HepG2 (cell line): ENCODE data around the gene DRC3. TPM values are rescaled to one million over a fixed set of nuclear protein-coding genes. Genes with fewer than 3 reads are reported as not detected.

Experiments
- ATAC-seq: fragments of 200-7000 bp; cut with Tn5 transposase; 3 replicates; pipeline ENCODE4 v1.9.1; 2020; ENCODE audit warnings: mild to moderate bottlenecking, moderate library complexity
- BruUV-seq: library from RNA; stranded (reverse); fragments of 400-500 nt; replicated peaks from 2 replicates; lab custom pipeline; 2021; lab: Mats Ljungman, UMichigan
- CTCF ChIA-PET: fragments of 300-600 bp; formaldehyde crosslinking; extraction: SDS; loops from one replicate; lab custom pipeline; 2021; ENCODE audit warnings: low total read pairs, inconsistent platforms, low intra/inter-chr PET ratio; lab: Yijun Ruan, JAX
- POLR2A ChIA-PET: fragments of 350-600 bp; sonication (Branson Sonifier 250); formaldehyde crosslinking; loops from one replicate; lab custom pipeline; 2020; ENCODE audit warnings: antibody characterized with exemption, inconsistent platforms; lab: Yijun Ruan, JAX
- DNase-seq: peaks from one replicate; pipeline ENCODE4 v3.0.0-alpha.2; 2015; ENCODE audit warnings: low spot score
- FAIRE-seq: peaks from 3 replicates; lab custom pipeline; 2011; peaks lifted over from hg19 to GRCh38; lab: Jason Lieb, UNC
- H2AFZ ChIP-seq: one replicate; pipeline ENCODE4 v1.6.1; 2011; ENCODE audit warnings: low read length, inconsistent platforms
- H3K27ac ChIP-seq: fragments of 300-600 bp; 3 replicates; pipeline ENCODE4 v1.8.0; 2011; ENCODE audit warnings: mixed run types, mild to moderate bottlenecking, mixed read lengths, low read length, inconsistent platforms; ENCODE audit not compliant: insufficient read depth; ENCODE audit errors: extremely low read length
- H3K27me3 ChIP-seq, 2 experiments: fragments of 200-600 bp in 1 of 2; 2 replicates in 1 of 2; 3 replicates in 1 of 2; pipeline versions ENCODE4 v1.6.0 to v1.8.0; 2011; ENCODE audit warnings: low read length in 2 of 2, mild to moderate bottlenecking in 2 of 2, moderate library complexity in 2 of 2, inconsistent platforms in 1 of 2; ENCODE audit not compliant: insufficient read depth in 2 of 2, control insufficient read depth in 1 of 2
- H3K36me3 ChIP-seq, 2 experiments: fragments of 200-600 bp in 1 of 2; replicated peaks in 1 of 2; 2 replicates in 1 of 2; 3 replicates in 1 of 2; pipeline versions ENCODE4 v1.5.1 to v1.8.0; 2011; ENCODE audit warnings: low read length in 2 of 2, inconsistent platforms in 1 of 2; ENCODE audit not compliant: insufficient read depth in 2 of 2, control insufficient read depth in 1 of 2
- H3K4me1 ChIP-seq: 2 replicates; pipeline ENCODE4 v1.5.1; 2012; ENCODE audit warnings: low read length, inconsistent platforms; ENCODE audit not compliant: insufficient read depth
- H3K4me2 ChIP-seq: 2 replicates; pipeline ENCODE4 v1.6.0; 2011; ENCODE audit warnings: low read depth, low read length, inconsistent platforms
- H3K4me3 ChIP-seq, 3 experiments: fragments of 200-600 bp in 1 of 3; sonication (generic), shearing (Covaris generic) in 1 of 3; replicated peaks in 1 of 3; 2 replicates each; pipeline ENCODE4 v1.5.1; 2011 to 2016; ENCODE audit warnings: low read length in 3 of 3, inconsistent platforms in 2 of 3, low read depth in 2 of 3, mild to moderate bottlenecking in 2 of 3, control low read depth in 1 of 3, mixed read lengths in 1 of 3; ENCODE audit not compliant: insufficient read depth in 1 of 3
- H3K79me2 ChIP-seq: one replicate; pipeline ENCODE4 v1.6.1; 2011; ENCODE audit warnings: low read length, inconsistent platforms; ENCODE audit not compliant: insufficient read depth
- H3K9ac ChIP-seq: 2 replicates; pipeline ENCODE4 v1.6.0; 2011; ENCODE audit warnings: mild to moderate bottlenecking, low read depth, low read length, inconsistent platforms; ENCODE audit not compliant: insufficient read depth
- H3K9me3 ChIP-seq: 2 replicates; pipeline ENCODE4 v1.5.1; 2012; ENCODE audit warnings: mild to moderate bottlenecking, low read length
- H4K20me1 ChIP-seq: 2 replicates; pipeline ENCODE4 v1.6.0; 2011; ENCODE audit warnings: inconsistent platforms, mild to moderate bottlenecking, low read length, moderate library complexity; ENCODE audit not compliant: insufficient read depth
- JUN ChIP-seq: sonication (generic); formaldehyde crosslinking; IDR thresholded peaks from 2 replicates; pipeline ENCODE4 v1.4.0; 2020; ENCODE audit warnings: mild to moderate bottlenecking, missing genetic modification reagents
- KDM5B ChIP-seq: sonication (generic); formaldehyde crosslinking; IDR thresholded peaks from 2 replicates; pipeline ENCODE4 v1.4.0; 2020; ENCODE audit warnings: missing genetic modification reagents, mild to moderate bottlenecking, borderline replicate concordance
- NFYB ChIP-seq: sonication (generic); formaldehyde crosslinking; IDR thresholded peaks from 2 replicates; pipeline ENCODE4 v1.4.0; 2020; ENCODE audit warnings: missing genetic modification reagents
- SMAD1 ChIP-seq: sonication (generic); formaldehyde crosslinking; IDR thresholded peaks from 2 replicates; pipeline ENCODE4 v1.4.0; 2020; ENCODE audit warnings: missing genetic modification reagents, low read depth, mild to moderate bottlenecking, borderline replicate concordance
- ZFX ChIP-seq: sonication (generic); formaldehyde crosslinking; IDR thresholded peaks from 2 replicates; pipeline ENCODE4 v1.4.0; 2020; ENCODE audit warnings: mild to moderate bottlenecking, low read depth, missing genetic modification reagents, moderate library complexity
- ZNF180 ChIP-seq: sonication (generic); formaldehyde crosslinking; IDR thresholded peaks from 2 replicates; pipeline ENCODE4 v1.4.0; 2020; ENCODE audit warnings: low read depth, missing genetic modification reagents, borderline replicate concordance
- ZNF567 ChIP-seq: sonication (generic); formaldehyde crosslinking; IDR thresholded peaks from 2 replicates; pipeline ENCODE4 v1.8.1; 2023; ENCODE audit warnings: mild to moderate bottlenecking, missing genetic modification reagents, borderline replicate concordance
- ZNF788 ChIP-seq: sonication (generic); formaldehyde crosslinking; IDR thresholded peaks from 2 replicates; pipeline ENCODE4 v1.5.0; 2020; ENCODE audit warnings: mild to moderate bottlenecking, missing genetic modification reagents, borderline replicate concordance
- ZSCAN31 ChIP-seq: sonication (generic); formaldehyde crosslinking; IDR thresholded peaks from 2 replicates; pipeline ENCODE4 v1.5.0; 2020; ENCODE audit warnings: low read depth, mild to moderate bottlenecking, missing genetic modification reagents
- WGBS: methylation state at CpG from one replicate; pipeline ENCODE4 v1.1.6; 2017; ENCODE audit warnings: low lambda C conversion rate; 5-methylcytosine and 5-hydroxymethylcytosine counted together
- in situ Hi-C: cut with HindIII; loops from 2 replicates; pipeline ENCODE4 v1.10.0; 2017; ENCODE audit warnings: low pct_unique_long_range_greater_than_20kb; ENCODE audit not compliant: extremely low pct_ligation_motif_present
- intact Hi-C: fragments of 100-400 bp; cut with micrococcal nuclease; formaldehyde crosslinking; loops from one replicate; pipeline ENCODE4 v1.10.0; 2022; ENCODE audit not compliant: unreplicated experiment
- polyA plus RNA-seq, 8 experiments: library from polyadenylated mRNA; depleted of rRNA in 3 of 8; stranded (reverse) in 7 of 8; unstranded in 1 of 8; fragments of >200 nt; fragmentation: Illumina TruSeq in 4 of 8; extraction: Trizol in 4 of 8; gene quantifications; 2 replicates each; pipeline versions ENCODE4 v1.2.1 to v1.2.3, GENCODE V29; 2011 to 2016; ENCODE audit warnings: low read depth in 4 of 8, missing spikeins in 1 of 8, mixed read lengths in 1 of 8; ENCODE audit not compliant: insufficient read depth in 1 of 8
- total RNA-seq, 5 experiments: library from RNA; depleted of rRNA; stranded (reverse); fragments of >200 nt; fragmentation: Illumina TruSeq; extraction: Trizol; gene quantifications; 2 replicates each; pipeline ENCODE4 v1.2.3, GENCODE V29; 2016; ENCODE audit warnings: low read depth in 1 of 5
- TF ChIP-seq, protein P1 (sequence below): IDR thresholded peaks from 2 replicates; pipeline ENCODE4 v1.6.1; 2016; ENCODE audit warnings: mild to moderate bottlenecking
- TF ChIP-seq, protein P2 (sequence below): sonication (generic); formaldehyde crosslinking; conservative IDR thresholded peaks from 2 replicates; pipeline ENCODE4 v1.4.0; 2020; ENCODE audit warnings: missing genetic modification reagents
- TF ChIP-seq, protein P3 (sequence below): sonication (generic); formaldehyde crosslinking; IDR thresholded peaks from 2 replicates; pipeline ENCODE4 v1.5.1; 2020; ENCODE audit warnings: mild to moderate bottlenecking, missing genetic modification reagents, moderate library complexity
- TF ChIP-seq, protein P4 (sequence below): sonication (generic); formaldehyde crosslinking; IDR thresholded peaks from 2 replicates; pipeline ENCODE4 v1.5.1; 2020; ENCODE audit warnings: mild to moderate bottlenecking, missing genetic modification reagents, borderline replicate concordance

DRC3 gene
- total and polyA plus RNA-seq, 2 of the 13 experiments (the other 11 are each of a cell fraction or from before 2014, with no cell fraction given), result 0.53 to 0.87 TPM

DNA sequence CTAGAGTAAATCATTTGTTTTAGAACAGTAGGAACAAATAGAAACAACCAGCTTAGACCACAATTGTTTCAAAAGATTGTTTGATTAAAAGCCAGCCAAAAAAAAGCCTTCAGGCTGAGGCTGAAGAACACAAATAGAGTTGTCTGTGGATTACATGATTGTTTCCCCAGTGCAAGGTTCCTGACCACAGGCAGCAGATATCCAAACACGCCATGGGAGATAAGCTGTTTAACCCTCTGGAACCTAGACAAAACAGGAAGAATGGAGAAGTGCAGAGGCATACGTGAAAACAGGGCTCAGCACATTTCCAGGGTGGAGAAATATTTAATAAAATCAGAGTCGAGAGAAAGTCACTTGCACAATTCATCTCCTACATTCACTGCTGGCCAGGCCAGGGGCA is 45.3 kb downstream of the DRC3 start (continued):
- TF ChIP-seq, protein P1, sequence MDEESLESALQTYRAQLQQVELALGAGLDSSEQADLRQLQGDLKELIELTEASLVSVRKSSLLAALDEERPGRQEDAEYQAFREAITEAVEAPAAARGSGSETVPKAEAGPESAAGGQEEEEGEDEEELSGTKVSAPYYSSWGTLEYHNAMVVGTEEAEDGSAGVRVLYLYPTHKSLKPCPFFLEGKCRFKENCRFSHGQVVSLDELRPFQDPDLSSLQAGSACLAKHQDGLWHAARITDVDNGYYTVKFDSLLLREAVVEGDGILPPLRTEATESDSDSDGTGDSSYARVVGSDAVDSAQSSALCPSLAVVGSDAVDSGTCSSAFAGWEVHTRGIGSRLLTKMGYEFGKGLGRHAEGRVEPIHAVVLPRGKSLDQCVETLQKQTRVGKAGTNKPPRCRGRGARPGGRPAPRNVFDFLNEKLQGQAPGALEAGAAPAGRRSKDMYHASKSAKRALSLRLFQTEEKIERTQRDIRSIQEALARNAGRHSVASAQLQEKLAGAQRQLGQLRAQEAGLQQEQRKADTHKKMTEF, result peak; percentile 39; the same call in 1 of the 2 replicates
- TF ChIP-seq JUN (CRISPR knock-in tag) (no peak), SMAD1 (CRISPR knock-in tag) (no peak), ZSCAN31 (no peak), ZNF567 (CRISPR knock-in tag) (no peak), NFYB (no peak)

DNA sequence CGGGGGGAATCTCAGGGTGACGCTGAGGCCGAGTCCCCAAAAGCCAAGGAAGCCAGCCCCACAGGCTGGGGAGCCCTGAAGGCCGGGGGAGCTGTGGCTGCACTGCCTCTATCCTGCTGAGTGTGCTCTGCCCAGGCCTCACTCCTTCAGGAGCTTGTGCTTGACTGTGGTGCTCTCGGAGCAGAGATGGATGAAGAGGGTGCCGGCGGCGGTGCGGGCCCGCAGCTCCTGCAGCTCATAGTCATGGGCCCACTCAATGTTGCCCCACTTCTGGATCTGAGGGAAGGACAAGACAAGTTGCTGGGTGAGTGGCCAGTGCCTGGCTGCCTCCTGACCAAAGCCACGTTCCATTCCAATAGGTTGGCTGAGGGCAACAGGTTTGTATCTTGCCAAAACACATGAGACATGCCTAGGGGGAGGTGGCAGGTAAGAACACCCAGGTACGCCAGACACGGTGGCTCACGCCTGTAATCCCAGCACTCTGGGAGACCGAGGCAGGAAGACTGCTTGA is 45.8 kb downstream of the DRC3 start:
- intact Hi-C loops (loop anchor here (1.0 kb wide), 1 partner anchor 46 kb away; the partner anchor contains the start of genes DRC3 and TOM1L2), in situ Hi-C loops (loop anchor here (25.0 kb wide), 1 partner anchor 94 kb away; the partner anchor contains the start of gene MYO15A)
- Histone ChIP-seq H3K4me3 (peak overlapping the region in 1 of 3 experiments; percentile 44; a peak in 2 of 6 replicates), H3K9ac (peak overlapping the region; percentile 27), H2AFZ (no peak overlapping the region), H3K27ac (peak overlapping the region; percentile 71), H3K4me1 (peaks cover 30% of the 10 kb centered on the region), H3K27me3 (no peaks in the 10 kb centered on the region), H4K20me1 (no peaks in the 10 kb centered on the region), H3K9me3 (no peaks in the 10 kb centered on the region), H3K36me3 (peaks cover 0 to 3% of the 10 kb centered on the region in 2 experiments; a peak in 3 of 5 replicates), H3K4me2 (peak overlapping the region; percentile 75), H3K79me2 (no peaks in the 10 kb centered on the region)
- ATAC-seq (no peak; the same call in 2 of the 3 replicates), DNase-seq (no peak), FAIRE-seq (no peak)
- CTCF ChIA-PET, result no interaction called here
- POLR2A ChIA-PET, result interaction anchor here (1.2 kb wide), 1 partner anchor 46 kb away, joined by 4 read pairs; the partner anchor contains the start of genes DRC3 and TOM1L2
- 89% methylated on average over 5 of the region's 15 CpGs for WGBS
- BruUV-seq, result no TSS peak
- TF ChIP-seq, protein P2, sequence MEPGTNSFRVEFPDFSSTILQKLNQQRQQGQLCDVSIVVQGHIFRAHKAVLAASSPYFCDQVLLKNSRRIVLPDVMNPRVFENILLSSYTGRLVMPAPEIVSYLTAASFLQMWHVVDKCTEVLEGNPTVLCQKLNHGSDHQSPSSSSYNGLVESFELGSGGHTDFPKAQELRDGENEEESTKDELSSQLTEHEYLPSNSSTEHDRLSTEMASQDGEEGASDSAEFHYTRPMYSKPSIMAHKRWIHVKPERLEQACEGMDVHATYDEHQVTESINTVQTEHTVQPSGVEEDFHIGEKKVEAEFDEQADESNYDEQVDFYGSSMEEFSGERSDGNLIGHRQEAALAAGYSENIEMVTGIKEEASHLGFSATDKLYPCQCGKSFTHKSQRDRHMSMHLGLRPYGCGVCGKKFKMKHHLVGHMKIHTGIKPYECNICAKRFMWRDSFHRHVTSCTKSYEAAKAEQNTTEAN (CRISPR knock-in tag), result 0 out of 2 replicates have a peak, but pooled peaks have one; percentile 9
- TF ChIP-seq ZNF180 (no peak), KDM5B (CRISPR knock-in tag) (0 out of 2 replicates have a peak, but pooled peaks have one; percentile 11), ZFX (CRISPR knock-in tag) (0 out of 2 replicates have a peak, but pooled peaks have one; percentile 9), ZNF788 (peak; percentile 71; the same call in 1 of the 2 replicates)
- TF ChIP-seq, protein P3, sequence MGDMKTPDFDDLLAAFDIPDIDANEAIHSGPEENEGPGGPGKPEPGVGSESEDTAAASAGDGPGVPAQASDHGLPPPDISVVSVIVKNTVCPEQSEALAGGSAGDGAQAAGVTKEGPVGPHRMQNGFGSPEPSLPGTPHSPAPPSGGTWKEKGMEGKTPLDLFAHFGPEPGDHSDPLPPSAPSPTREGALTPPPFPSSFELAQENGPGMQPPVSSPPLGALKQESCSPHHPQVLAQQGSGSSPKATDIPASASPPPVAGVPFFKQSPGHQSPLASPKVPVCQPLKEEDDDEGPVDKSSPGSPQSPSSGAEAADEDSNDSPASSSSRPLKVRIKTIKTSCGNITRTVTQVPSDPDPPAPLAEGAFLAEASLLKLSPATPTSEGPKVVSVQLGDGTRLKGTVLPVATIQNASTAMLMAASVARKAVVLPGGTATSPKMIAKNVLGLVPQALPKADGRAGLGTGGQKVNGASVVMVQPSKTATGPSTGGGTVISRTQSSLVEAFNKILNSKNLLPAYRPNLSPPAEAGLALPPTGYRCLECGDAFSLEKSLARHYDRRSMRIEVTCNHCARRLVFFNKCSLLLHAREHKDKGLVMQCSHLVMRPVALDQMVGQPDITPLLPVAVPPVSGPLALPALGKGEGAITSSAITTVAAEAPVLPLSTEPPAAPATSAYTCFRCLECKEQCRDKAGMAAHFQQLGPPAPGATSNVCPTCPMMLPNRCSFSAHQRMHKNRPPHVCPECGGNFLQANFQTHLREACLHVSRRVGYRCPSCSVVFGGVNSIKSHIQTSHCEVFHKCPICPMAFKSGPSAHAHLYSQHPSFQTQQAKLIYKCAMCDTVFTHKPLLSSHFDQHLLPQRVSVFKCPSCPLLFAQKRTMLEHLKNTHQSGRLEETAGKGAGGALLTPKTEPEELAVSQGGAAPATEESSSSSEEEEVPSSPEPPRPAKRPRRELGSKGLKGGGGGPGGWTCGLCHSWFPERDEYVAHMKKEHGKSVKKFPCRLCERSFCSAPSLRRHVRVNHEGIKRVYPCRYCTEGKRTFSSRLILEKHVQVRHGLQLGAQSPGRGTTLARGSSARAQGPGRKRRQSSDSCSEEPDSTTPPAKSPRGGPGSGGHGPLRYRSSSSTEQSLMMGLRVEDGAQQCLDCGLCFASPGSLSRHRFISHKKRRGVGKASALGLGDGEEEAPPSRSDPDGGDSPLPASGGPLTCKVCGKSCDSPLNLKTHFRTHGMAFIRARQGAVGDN, result peak; percentile 53
- TF ChIP-seq, protein P4, sequence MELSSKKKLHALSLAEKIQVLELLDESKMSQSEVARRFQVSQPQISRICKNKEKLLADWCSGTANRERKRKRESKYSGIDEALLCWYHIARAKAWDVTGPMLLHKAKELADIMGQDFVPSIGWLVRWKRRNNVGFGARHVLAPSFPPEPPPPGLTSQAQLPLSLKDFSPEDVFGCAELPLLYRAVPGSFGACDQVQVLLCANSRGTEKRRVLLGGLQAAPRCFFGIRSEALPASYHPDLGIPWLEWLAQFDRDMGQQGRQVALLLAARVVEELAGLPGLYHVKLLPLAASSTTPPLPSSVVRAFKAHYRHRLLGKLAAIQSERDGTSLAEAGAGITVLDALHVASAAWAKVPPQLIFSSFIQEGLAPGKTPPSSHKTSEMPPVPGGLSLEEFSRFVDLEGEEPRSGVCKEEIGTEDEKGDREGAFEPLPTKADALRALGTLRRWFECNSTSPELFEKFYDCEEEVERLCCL, result no peak
